ENCODE data around the gene OR13A1.

- TF ChIP-seq EZH2 (IDR thresholded peaks at IDR 0.05), result no peak
- TF ChIP-seq EZH2phosphoT487 (IDR thresholded peaks at IDR 0.05), result no peak
- TF ChIP-seq CTCF (IDR thresholded peaks at IDR 0.05), result no peak
These were observed 49.4 kb downstream of the OR13A1 start for GRCh38 chr10:45265996-45266395.

Measured in neural progenitor cell (in vitro differentiated cells).